H1 (cell line): ENCODE results near the gene GAB3. TPM values are rescaled to one million over a fixed set of nuclear protein-coding genes. Genes with fewer than 3 reads are reported as not detected.

Experiments
- BCL11A ChIP-seq, 2 experiments: IDR thresholded peaks; one replicate each; pipeline ENCODE4 v1.6.1; 2011; ENCODE audit warnings: low read depth in 2 of 2, low read length in 2 of 2, mild to moderate bottlenecking in 2 of 2
- HDAC2 ChIP-seq, 2 experiments: fragments of 300-600 bp in 1 of 2; sonication (generic) in 1 of 2; IDR thresholded peaks; 2 replicates each; pipeline ENCODE4 v1.6.1; 2011 to 2012; ENCODE audit warnings: low read depth in 2 of 2, low read length in 2 of 2, mild to moderate bottlenecking in 2 of 2, moderate library complexity in 2 of 2, borderline replicate concordance in 1 of 2, inconsistent platforms in 1 of 2
- SP2 ChIP-seq: IDR thresholded peaks from 2 replicates; pipeline ENCODE4 v1.6.1; 2012; ENCODE audit warnings: mild to moderate bottlenecking, low read length, inconsistent platforms
- TBP ChIP-seq: IDR thresholded peaks from 2 replicates; pipeline ENCODE4 v1.6.1; 2011; ENCODE audit warnings: low read depth, low read length, improper control_type of control experiment
- polyA plus RNA-seq, 7 experiments: library from polyadenylated mRNA; depleted of rRNA in 3 of 7; stranded (reverse) in 5 of 7; unstranded in 2 of 7; fragments of >200 nt in 5 of 7; fragments of 200-250 nt in 2 of 7; gene quantifications; 1 replicate in 5 of 7; 2 replicates in 1 of 7; 4 replicates in 1 of 7; pipeline versions ENCODE4 v1.2.1 to v1.2.3, GENCODE V29; 2011 to 2013; ENCODE audit warnings: missing spikeins in 2 of 7, mixed read lengths in 2 of 7
- total RNA-seq: library from RNA; stranded (reverse); fragmentation: NEBNext Ultra II Directional; extraction: Animal tissue kit (Norgen Biotek cat#: 25700); gene quantifications from 2 replicates; pipeline ENCODE4 v1.2.1, GENCODE V29; 2021

Gene GAB3
- total and polyA plus RNA-seq, 2 of the 8 experiments (the other 6 are each of a cell fraction or from before 2014, with no cell fraction given) = 0.48 to 1.2 TPM

DNA sequence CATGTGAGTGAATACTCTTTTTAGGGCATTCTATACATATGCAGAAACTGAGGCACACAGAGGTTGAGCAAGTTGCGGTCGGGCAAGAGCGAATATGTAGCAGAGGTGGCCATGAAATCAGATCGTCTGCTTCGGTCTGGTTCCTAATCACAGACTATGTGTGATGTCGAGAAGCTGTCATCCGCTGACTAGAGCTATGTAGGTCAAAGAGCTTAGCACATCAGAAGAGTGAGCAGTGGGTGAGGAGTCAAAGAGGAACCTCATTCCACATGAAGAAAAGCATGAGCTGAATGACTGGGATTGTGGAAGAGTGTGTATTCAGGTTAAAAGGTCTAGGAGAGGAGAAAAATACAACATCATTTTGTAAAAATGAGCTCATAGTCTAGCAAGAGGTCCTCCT is 19.0 kb downstream of the GAB3 start (continued):
- TF ChIP-seq HDAC2 (IDR thresholded peaks at IDR 0.05; ENCODE audit: borderline replicate concordance in 1 of 2, low read depth in 2 of 2, low read length in 2 of 2) (no peak), TBP (no peak), BCL11A (IDR thresholded peaks at IDR 0.05; ENCODE audit: low read depth in 2 of 2, low read length in 2 of 2) (no peak), SP2 (no peak)
- TF ChIP-seq, all 59 proteins: peak for 0
